HepG2 (cell line): Measurements from ENCODE around the gene WFDC12. TPM values are rescaled to one million over a fixed set of nuclear protein-coding genes. Genes with fewer than 3 reads are reported as not detected.

ENCODE experiments used
- ARID2 ChIP-seq: sonication (generic); formaldehyde crosslinking; IDR thresholded peaks from 2 replicates; pipeline ENCODE4 v1.8.1; 2022; ENCODE audit warnings: mild to moderate bottlenecking, missing genetic modification reagents, borderline replicate concordance
- ASH2L ChIP-seq: fragments of 300-600, 200-600 bp; sonication (generic); IDR thresholded peaks from 2 replicates; pipeline ENCODE4 v1.7.0; 2017; ENCODE audit warnings: low read depth, mild to moderate bottlenecking, moderate library complexity, mixed read lengths, low read length; ENCODE audit not compliant: insufficient read length
- CTCF ChIP-seq: sonication (generic); formaldehyde crosslinking; IDR thresholded peaks from 2 replicates; pipeline ENCODE4 v1.5.0; 2020; ENCODE audit warnings: mild to moderate bottlenecking, missing genetic modification reagents, moderate library complexity
- FOXO1 ChIP-seq: sonication (generic); formaldehyde crosslinking; IDR thresholded peaks from 2 replicates; pipeline ENCODE4 v1.4.0; 2020; ENCODE audit warnings: missing genetic modification reagents
- PCBP2 ChIP-seq: fragments of 200-400 bp; formaldehyde crosslinking; optimal IDR thresholded peaks from 2 replicates; pipeline ENCODE3; 2018; ENCODE audit warnings: low read length, low read depth; ENCODE audit not compliant: poor library complexity, severe bottlenecking
- PREB ChIP-seq: sonication (generic); formaldehyde crosslinking; IDR thresholded peaks from 2 replicates; pipeline ENCODE4 v1.4.0; 2020; ENCODE audit warnings: missing genetic modification reagents
- PRPF4 ChIP-seq: fragments of 200-400 bp; formaldehyde crosslinking; IDR thresholded peaks from 2 replicates; pipeline ENCODE4 v1.6.1; 2016; ENCODE audit warnings: low read length, low read depth; ENCODE audit not compliant: poor library complexity, severe bottlenecking
- SMC3 ChIP-seq: IDR thresholded peaks from 2 replicates; pipeline ENCODE4 v1.6.1; 2011; ENCODE audit warnings: low read length, improper control_type of control experiment
- SNAPC2 ChIP-seq: sonication (generic); formaldehyde crosslinking; IDR thresholded peaks from 2 replicates; pipeline ENCODE4 v1.8.1; 2022; ENCODE audit warnings: mild to moderate bottlenecking, missing genetic modification reagents
- SP4 ChIP-seq: sonication (generic); formaldehyde crosslinking; IDR thresholded peaks from 2 replicates; pipeline ENCODE4 v1.8.1; 2023; ENCODE audit warnings: mild to moderate bottlenecking, missing genetic modification reagents
- STAG1 ChIP-seq: sonication (generic); formaldehyde crosslinking; IDR thresholded peaks from 2 replicates; pipeline ENCODE4 v1.4.0; 2020; ENCODE audit warnings: missing genetic modification reagents
- WIZ ChIP-seq: sonication (generic); formaldehyde crosslinking; IDR thresholded peaks from 2 replicates; pipeline ENCODE4 v1.5.1; 2020; ENCODE audit warnings: mild to moderate bottlenecking, missing genetic modification reagents
- ZNF180 ChIP-seq: sonication (generic); formaldehyde crosslinking; IDR thresholded peaks from 2 replicates; pipeline ENCODE4 v1.4.0; 2020; ENCODE audit warnings: low read depth, missing genetic modification reagents, borderline replicate concordance
- ZNF577 ChIP-seq: sonication (generic); formaldehyde crosslinking; IDR thresholded peaks from 2 replicates; pipeline ENCODE4 v1.4.0; 2020; ENCODE audit warnings: mild to moderate bottlenecking, low read depth, missing genetic modification reagents, borderline replicate concordance
- ZNF703 ChIP-seq: sonication (generic); formaldehyde crosslinking; IDR thresholded peaks from 2 replicates; pipeline ENCODE4 v1.5.1; 2020; ENCODE audit warnings: missing genetic modification reagents, mild to moderate bottlenecking, moderate library complexity, borderline replicate concordance
- ZNF777 ChIP-seq: sonication (generic); formaldehyde crosslinking; IDR thresholded peaks from 2 replicates; pipeline ENCODE4 v1.4.0; 2020; ENCODE audit warnings: missing genetic modification reagents
- ZNF83 ChIP-seq: sonication (generic); formaldehyde crosslinking; IDR thresholded peaks from 2 replicates; pipeline ENCODE4 v1.4.0; 2020; ENCODE audit warnings: missing genetic modification reagents, mild to moderate bottlenecking, borderline replicate concordance
- polyA plus RNA-seq, 8 experiments: library from polyadenylated mRNA; depleted of rRNA in 3 of 8; stranded (reverse) in 7 of 8; unstranded in 1 of 8; fragments of >200 nt; fragmentation: Illumina TruSeq in 4 of 8; extraction: Trizol in 4 of 8; gene quantifications; 2 replicates each; pipeline versions ENCODE4 v1.2.1 to v1.2.3, GENCODE V29; 2011 to 2016; ENCODE audit warnings: low read depth in 4 of 8, missing spikeins in 1 of 8, mixed read lengths in 1 of 8; ENCODE audit not compliant: insufficient read depth in 1 of 8
- total RNA-seq, 5 experiments: library from RNA; depleted of rRNA; stranded (reverse); fragments of >200 nt; fragmentation: Illumina TruSeq; extraction: Trizol; gene quantifications; 2 replicates each; pipeline ENCODE4 v1.2.3, GENCODE V29; 2016; ENCODE audit warnings: low read depth in 1 of 5
- TF ChIP-seq, protein P1 (sequence below): sonication (generic); formaldehyde crosslinking; IDR thresholded peaks from 2 replicates; pipeline ENCODE4 v1.4.0; 2020; ENCODE audit warnings: missing genetic modification reagents, mild to moderate bottlenecking, borderline replicate concordance
- TF ChIP-seq, protein P2 (sequence below): sonication (generic); formaldehyde crosslinking; IDR thresholded peaks from 2 replicates; pipeline ENCODE4 v1.5.0; 2020; ENCODE audit warnings: mild to moderate bottlenecking, missing genetic modification reagents

WFDC12 gene
- total and polyA plus RNA-seq, 2 of the 13 experiments (the other 11 are each of a cell fraction or from before 2014, with no cell fraction given), result not detected

DNA sequence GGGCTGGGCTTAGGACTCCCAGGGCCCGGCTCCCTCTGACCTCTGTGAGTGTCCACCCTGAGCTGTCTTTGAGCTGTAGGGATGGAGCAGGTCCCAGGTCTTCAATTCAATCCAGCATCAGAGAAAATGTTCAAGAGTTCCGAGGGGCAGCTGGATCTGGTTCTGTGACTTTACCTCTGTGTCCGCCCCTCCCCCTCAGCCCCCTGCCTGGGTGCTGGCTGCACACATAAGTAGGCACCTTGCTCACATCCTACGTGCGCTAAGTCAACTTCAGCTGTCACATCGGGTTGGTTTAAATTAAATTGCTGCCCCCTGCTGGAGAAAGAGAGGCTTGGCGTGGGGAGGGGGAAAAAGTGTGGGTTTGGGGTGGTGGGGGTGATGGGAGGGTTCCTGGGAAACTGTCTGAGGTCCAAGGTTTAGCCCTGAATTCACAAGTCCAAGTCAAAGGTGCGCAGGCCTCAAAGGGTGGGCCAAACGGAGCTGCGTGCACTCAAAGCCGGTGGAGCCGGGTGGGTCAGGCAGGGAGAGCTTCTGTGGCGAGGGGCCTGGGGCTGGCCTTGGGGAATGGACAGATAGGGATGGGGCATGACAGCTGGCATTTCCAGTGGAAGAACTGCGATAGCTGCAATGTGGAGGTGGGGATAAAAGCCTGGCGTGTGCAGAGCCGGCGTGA is 12.3 kb downstream of the WFDC12 start (continued):
- TF ChIP-seq CTCF (CRISPR knock-in tag) (peak; percentile 79), ZNF703 (CRISPR knock-in tag) (no peak), ZNF577 (CRISPR knock-in tag) (no peak), ZNF777 (CRISPR knock-in tag) (no peak), ASH2L (peak; percentile 17), PREB (no peak), PRPF4 (no peak), ARID2 (no peak), WIZ (CRISPR knock-in tag) (no peak), SMC3 (peak; percentile 41), SP4 (CRISPR knock-in tag) (peak; percentile 50; the same call in 1 of the 2 replicates), SNAPC2 (CRISPR knock-in tag) (no peak), STAG1 (peak; percentile 59), ZNF83 (CRISPR knock-in tag) (0 out of 2 replicates have a peak, but pooled peaks have one; percentile 71), PCBP2 (peak; percentile 60), ZNF180 (CRISPR knock-in tag) (no peak), FOXO1 (CRISPR knock-in tag) (no peak)
- TF ChIP-seq, protein P1, sequence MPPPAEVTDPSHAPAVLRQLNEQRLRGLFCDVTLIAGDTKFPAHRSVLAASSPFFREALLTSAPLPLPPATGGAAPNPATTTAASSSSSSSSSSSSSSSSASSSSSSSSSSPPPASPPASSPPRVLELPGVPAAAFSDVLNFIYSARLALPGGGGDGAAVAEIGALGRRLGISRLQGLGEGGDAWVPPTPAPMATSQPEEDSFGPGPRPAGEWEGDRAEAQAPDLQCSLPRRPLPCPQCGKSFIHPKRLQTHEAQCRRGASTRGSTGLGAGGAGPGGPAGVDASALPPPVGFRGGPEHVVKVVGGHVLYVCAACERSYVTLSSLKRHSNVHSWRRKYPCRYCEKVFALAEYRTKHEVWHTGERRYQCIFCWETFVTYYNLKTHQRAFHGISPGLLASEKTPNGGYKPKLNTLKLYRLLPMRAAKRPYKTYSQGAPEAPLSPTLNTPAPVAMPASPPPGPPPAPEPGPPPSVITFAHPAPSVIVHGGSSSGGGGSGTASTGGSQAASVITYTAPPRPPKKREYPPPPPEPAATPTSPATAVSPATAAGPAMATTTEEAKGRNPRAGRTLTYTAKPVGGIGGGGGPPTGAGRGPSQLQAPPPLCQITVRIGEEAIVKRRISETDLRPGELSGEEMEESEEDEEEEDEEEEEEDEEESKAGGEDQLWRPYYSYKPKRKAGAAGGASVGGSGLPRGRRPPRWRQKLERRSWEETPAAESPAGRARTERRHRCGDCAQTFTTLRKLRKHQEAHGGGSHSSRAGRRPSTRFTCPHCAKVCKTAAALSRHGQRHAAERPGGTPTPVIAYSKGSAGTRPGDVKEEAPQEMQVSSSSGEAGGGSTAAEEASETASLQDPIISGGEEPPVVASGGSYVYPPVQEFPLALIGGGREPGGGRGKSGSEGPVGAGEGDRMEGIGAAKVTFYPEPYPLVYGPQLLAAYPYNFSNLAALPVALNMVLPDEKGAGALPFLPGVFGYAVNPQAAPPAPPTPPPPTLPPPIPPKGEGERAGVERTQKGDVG (CRISPR knock-in tag), result no peak
- TF ChIP-seq, protein P2, sequence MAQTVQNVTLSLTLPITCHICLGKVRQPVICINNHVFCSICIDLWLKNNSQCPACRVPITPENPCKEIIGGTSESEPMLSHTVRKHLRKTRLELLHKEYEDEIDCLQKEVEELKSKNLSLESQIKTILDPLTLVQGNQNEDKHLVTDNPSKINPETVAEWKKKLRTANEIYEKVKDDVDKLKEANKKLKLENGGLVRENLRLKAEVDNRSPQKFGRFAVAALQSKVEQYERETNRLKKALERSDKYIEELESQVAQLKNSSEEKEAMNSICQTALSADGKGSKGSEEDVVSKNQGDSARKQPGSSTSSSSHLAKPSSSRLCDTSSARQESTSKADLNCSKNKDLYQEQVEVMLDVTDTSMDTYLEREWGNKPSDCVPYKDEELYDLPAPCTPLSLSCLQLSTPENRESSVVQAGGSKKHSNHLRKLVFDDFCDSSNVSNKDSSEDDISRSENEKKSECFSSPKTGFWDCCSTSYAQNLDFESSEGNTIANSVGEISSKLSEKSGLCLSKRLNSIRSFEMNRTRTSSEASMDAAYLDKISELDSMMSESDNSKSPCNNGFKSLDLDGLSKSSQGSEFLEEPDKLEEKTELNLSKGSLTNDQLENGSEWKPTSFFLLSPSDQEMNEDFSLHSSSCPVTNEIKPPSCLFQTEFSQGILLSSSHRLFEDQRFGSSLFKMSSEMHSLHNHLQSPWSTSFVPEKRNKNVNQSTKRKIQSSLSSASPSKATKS, result no peak
